GM10248 (cell line): ENCODE results near the gene MTMR3.

Source experiments
- CTCF ChIA-PET: fragments of 300-600 bp; sonication (Branson Sonifier 250); formaldehyde crosslinking; extraction: SDS; loops from one replicate; lab custom pipeline; 2021; ENCODE audit warnings: antibody characterized with exemption; lab: Yijun Ruan, JAX
- POLR2A ChIA-PET: fragments of 350-650 bp; sonication (Branson Sonifier 250); formaldehyde crosslinking; extraction: SDS; loops from one replicate; lab custom pipeline; 2020; ENCODE audit warnings: antibody characterized with exemption; lab: Yijun Ruan, JAX
- DNase-seq: peaks from one replicate; pipeline ENCODE4 v3.0.0; 2012; ENCODE audit errors: extremely low spot score
- CTCF ChIP-seq: IDR thresholded peaks from 2 replicates; pipeline ENCODE4 v1.5.1; 2012; ENCODE audit warnings: mild to moderate bottlenecking, low read depth; ENCODE audit errors: extremely low read depth, missing control alignments, control extremely low read depth

Gene MTMR3

DNA sequence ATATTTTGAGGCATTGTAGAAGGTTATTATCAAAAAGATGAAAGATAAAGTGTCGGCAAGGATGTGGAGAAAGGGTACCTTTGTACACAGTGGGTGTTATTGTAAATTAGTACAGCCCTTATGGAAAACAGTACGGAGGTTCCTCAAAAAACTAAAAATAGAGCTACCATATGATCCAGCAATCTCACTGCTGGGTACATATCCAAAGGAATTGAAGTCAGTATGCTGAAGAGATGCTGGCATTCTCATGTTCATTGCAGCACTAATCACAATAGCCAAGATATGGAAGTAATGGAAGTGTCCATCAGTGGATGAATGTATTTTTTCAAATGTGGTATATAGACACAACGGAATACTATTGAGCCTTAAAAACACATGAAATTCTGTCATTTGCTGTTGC lies 15.1 kb upstream of the MTMR3 start:
- POLR2A ChIA-PET = no interaction called here
- DNase-seq = no peak
- CTCF ChIA-PET = no interaction called here
- TF ChIP-seq CTCF = no peak

- TF ChIP-seq CTCF = no peak
- no peak for DNase-seq
- CTCF ChIA-PET = no interaction called here
- POLR2A ChIA-PET = no interaction called here
Observed at GRCh38 chr22:29870574-29870973, 12.4 kb upstream of the MTMR3 start.

DNA sequence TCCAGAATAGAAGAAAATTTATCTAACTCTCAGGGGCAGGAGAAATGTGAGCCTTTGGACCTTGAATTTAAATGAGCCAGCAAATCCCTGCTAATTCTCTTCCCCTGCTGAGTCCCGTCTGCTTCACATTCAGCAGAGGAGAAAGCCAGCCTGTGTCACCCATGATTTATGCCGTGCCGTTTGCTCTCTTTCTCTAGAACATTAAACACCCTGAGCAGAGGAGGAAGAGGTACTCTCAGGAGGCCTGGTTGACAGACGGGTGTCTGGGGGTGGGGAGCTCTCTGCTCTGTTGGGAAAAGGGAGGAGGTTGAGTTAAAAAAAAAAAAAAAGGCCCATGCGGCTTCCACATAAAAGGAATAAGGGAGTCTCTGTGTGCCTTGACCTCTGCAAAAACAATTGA lies 11.3 kb upstream of the MTMR3 start:
- ChIA-PET POLR2A (no interaction called here), CTCF (interaction anchor here (1.3 to 1.9 kb wide), 2 partner anchors 9 to 133 kb away, joined by 3 to 6 read pairs; no protein-coding TSS in a partner anchor)
- no peak for TF ChIP-seq CTCF
- no peak for DNase-seq

- ChIA-PET CTCF (interaction anchor here (1.3 to 1.9 kb wide), 2 partner anchors 8 to 133 kb away, joined by 3 to 6 read pairs; no protein-coding TSS in a partner anchor), POLR2A (interaction anchor here (0.6 kb wide), 1 partner anchor 11 kb away, joined by 5 read pairs; the partner anchor contains the start of gene MTMR3)
- TF ChIP-seq CTCF = no peak
- no peak for DNase-seq
Observed at GRCh38 chr22:29872144-29872893, 10.7 kb upstream of the MTMR3 start.

DNA sequence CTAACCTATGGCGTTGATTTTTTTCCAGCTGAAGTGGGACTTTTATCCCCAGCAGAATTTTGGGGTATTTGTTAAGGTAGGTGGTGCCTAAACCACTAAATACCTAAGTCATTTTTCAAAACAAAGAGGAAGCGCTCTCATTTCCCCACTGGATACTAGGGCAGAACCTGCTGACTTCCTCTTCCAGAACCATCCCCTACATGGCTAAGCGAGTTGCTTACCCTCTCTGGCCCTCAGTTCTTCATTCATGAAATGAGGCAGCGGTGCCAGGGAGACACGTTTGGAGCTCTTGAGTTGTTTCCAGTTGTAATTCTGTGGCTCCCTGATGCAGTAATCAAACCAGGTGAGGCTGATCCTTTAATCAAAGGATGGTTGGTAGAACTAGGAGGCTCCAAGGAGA lies 10.0 kb upstream of the MTMR3 start:
- no peak for TF ChIP-seq CTCF
- ChIA-PET POLR2A (interaction anchor here (0.6 kb wide), 1 partner anchor 10 kb away, joined by 5 read pairs; the partner anchor contains the start of gene MTMR3), CTCF (interaction anchor here (1.9 kb wide), 1 partner anchor 132 kb away, joined by 6 read pairs; no protein-coding TSS in a partner anchor)
- no peak for DNase-seq

GRCh38 chr22:29873943-29874342 lies 9.0 kb upstream of the MTMR3 start:
- no peak for TF ChIP-seq CTCF
- CTCF ChIA-PET = interaction anchor here (0.7 kb wide), 1 partner anchor 130 kb away, joined by 3 read pairs; no protein-coding TSS in a partner anchor
- no peak for DNase-seq
- POLR2A ChIA-PET = no interaction called here
